Stimulated activated CD8-positive, alpha-beta memory T cell treated with anti-CD3 and anti-CD28 coated beads, Interleukin-15, amount 100 ng/mL, for 1 hour (primary cell): ENCODE measurements around the gene HOXA7.

ENCODE experiments used
- DNase-seq: peaks from one replicate; pipeline ENCODE4 v3.0.0-alpha.2; 2020; ENCODE audit warnings: low read depth

The HOXA7 gene

GRCh38 chr7:27147199-27148030 lies 9.1 kb downstream of the HOXA7 start, which contains the start of gene HOXA6:
Gene HOXA6 (minus strand): TSS chr7:27147774. CDS start chr7:27147749, 25 bp downstream.
- no peak for DNase-seq

GRCh38 chr7:27146491-27147198 lies 9.8 kb downstream of the HOXA7 start:
- DNase-seq, result no peak

GRCh38 chr7:27145914-27146412 lies 10.5 kb downstream of the HOXA7 start:
- no peak for DNase-seq

- no peak for DNase-seq
These were observed 11.1 kb downstream of the HOXA7 start for GRCh38 chr7:27145165-27145913.

GRCh38 chr7:27144781-27145164 lies 11.7 kb downstream of the HOXA7 start:
- no peak for DNase-seq

GRCh38 chr7:27143950-27144780 lies 12.3 kb downstream of the HOXA7 start:
- DNase-seq, result no peak

- no peak for DNase-seq
These were observed 13.2 kb downstream of the HOXA7 start, which contains the start of gene HOXA5 for GRCh38 chr7:27143023-27143949. Gene HOXA5 (minus strand): TSS chr7:27143681. CDS start chr7:27143607, 74 bp downstream.

- no peak for DNase-seq
These were observed 13.9 kb downstream of the HOXA7 start for GRCh38 chr7:27142580-27143022.

GRCh38 chr7:27141923-27142579 lies 14.4 kb downstream of the HOXA7 start:
- DNase-seq, result no peak

- no peak for DNase-seq
These were observed 15.1 kb downstream of the HOXA7 start for GRCh38 chr7:27141137-27141922.

- no peak for DNase-seq
These were observed 16.2 kb downstream of the HOXA7 start for GRCh38 chr7:27140126-27140857.

GRCh38 chr7:27139334-27140125 lies 16.9 kb downstream of the HOXA7 start:
- no peak for DNase-seq

- DNase-seq, result no peak
These were observed 17.5 kb downstream of the HOXA7 start for GRCh38 chr7:27138985-27139333.

- DNase-seq, result no peak
These were observed 18.0 kb downstream of the HOXA7 start for GRCh38 chr7:27138472-27138871.

GRCh38 chr7:27137640-27138315 lies 18.7 kb downstream of the HOXA7 start:
- DNase-seq, result no peak

- DNase-seq, result no peak
These were observed 22.1 kb downstream of the HOXA7 start for GRCh38 chr7:27134392-27134791.
